PC-9 (cell line): Measurements from ENCODE around the gene CLASRP. TPM values are rescaled to one million over a fixed set of nuclear protein-coding genes. Genes with fewer than 3 reads are reported as not detected.

Experiments used
- BruUV-seq: library from RNA; stranded (reverse); fragments of 400-500 nt; replicated peaks from 2 replicates; lab custom pipeline; 2021; lab: Mats Ljungman, UMichigan
- CTCF ChIA-PET: fragments of 300-600 bp; sonication (Branson Sonifier 250); formaldehyde crosslinking; loops from one replicate; lab custom pipeline; 2022; ENCODE audit warnings: antibody characterized with exemption; lab: Charles Lee
- POLR2A ChIA-PET: fragments of 300-600 bp; sonication (Branson Sonifier 250); formaldehyde crosslinking; loops from one replicate; lab custom pipeline; 2022; ENCODE audit warnings: antibody characterized with exemption; ENCODE audit not compliant: unreplicated experiment; lab: Charles Lee
- DNase-seq, 2 experiments: peaks; one replicate each; pipeline versions ENCODE4 v3.0.0 to v3.0.0-alpha.2; 2015 to 2022; ENCODE audit warnings: mixed read lengths in 1 of 2
- H2AFZ ChIP-seq: fragments of 200-600 bp; sonication (generic); 2 replicates; pipeline ENCODE4 v1.8.1; 2017; ENCODE audit warnings: antibody characterized with exemption
- H3F3A ChIP-seq: fragments of 200-600 bp; sonication (generic); 2 replicates; pipeline ENCODE4 v1.8.1; 2017; ENCODE audit warnings: antibody characterized with exemption, mild to moderate bottlenecking, low read depth; ENCODE audit not compliant: insufficient read depth
- H3K27ac ChIP-seq: fragments of 200-600 bp; sonication (generic); 2 replicates; pipeline ENCODE4 v1.6.1; 2016; ENCODE audit warnings: mixed run types
- H3K27me3 ChIP-seq: fragments of 200-600 bp; sonication (generic); 2 replicates; pipeline ENCODE4 v1.6.1; 2016; ENCODE audit warnings: low read depth, mixed run types; ENCODE audit not compliant: insufficient read depth
- H3K36me3 ChIP-seq: fragments of 200-600 bp; sonication (generic); 2 replicates; pipeline ENCODE4 v1.6.1; 2016; ENCODE audit warnings: low read depth, mixed run types
- H3K4me1 ChIP-seq: fragments of 200-600 bp; sonication (generic); replicated peaks from 2 replicates; pipeline ENCODE4 v1.6.1; 2016; ENCODE audit warnings: mixed run types; ENCODE audit not compliant: insufficient read depth
- H3K4me2 ChIP-seq: fragments of 200-600 bp; sonication (generic); 2 replicates; pipeline ENCODE4 v1.6.1; 2017; ENCODE audit warnings: mixed run types
- H3K4me3 ChIP-seq: fragments of 200-600 bp; sonication (generic); 2 replicates; pipeline ENCODE4 v1.6.1; 2016; ENCODE audit warnings: mixed run types
- H3K79me2 ChIP-seq: fragments of 200-600 bp; sonication (generic); 2 replicates; pipeline ENCODE4 v1.6.1; 2017; ENCODE audit warnings: low read depth, mixed run types
- H3K9me2 ChIP-seq: fragments of 200-600 bp; sonication (generic); 2 replicates; pipeline ENCODE4 v1.8.1; 2017; ENCODE audit warnings: mild to moderate bottlenecking; ENCODE audit not compliant: insufficient read depth
- H3K9me3 ChIP-seq: fragments of 200-600 bp; sonication (generic); 2 replicates; pipeline ENCODE4 v1.8.1; 2016; ENCODE audit warnings: low read depth; ENCODE audit not compliant: insufficient read depth
- H4K20me1 ChIP-seq: fragments of 200-600 bp; sonication (generic); 2 replicates; pipeline ENCODE4 v1.8.1; 2017; ENCODE audit not compliant: insufficient read depth
- CTCF ChIP-seq: fragments of 200-600 bp; sonication (generic); conservative IDR thresholded peaks from 2 replicates; pipeline ENCODE4 v1.6.1; 2017; ENCODE audit warnings: mixed run types, antibody characterized with exemption, mild to moderate bottlenecking, moderate library complexity
- EZH2 ChIP-seq: fragments of 200-600 bp; sonication (generic); IDR thresholded peaks from 2 replicates; pipeline ENCODE4 v1.8.0; 2017; ENCODE audit warnings: antibody characterized with exemption, low read depth
- intact Hi-C: fragments of 100-400 bp; cut with micrococcal nuclease; formaldehyde crosslinking; loops from one replicate; pipeline ENCODE4 v1.10.0; 2022; ENCODE audit not compliant: unreplicated experiment
- total RNA-seq: library from RNA; stranded (reverse); gene quantifications from 2 replicates; pipeline ENCODE4 v1.2.3, GENCODE V29; 2021

The CLASRP gene
- total RNA-seq, 1 experiment from 2014 or later = 76.8 TPM

DNA sequence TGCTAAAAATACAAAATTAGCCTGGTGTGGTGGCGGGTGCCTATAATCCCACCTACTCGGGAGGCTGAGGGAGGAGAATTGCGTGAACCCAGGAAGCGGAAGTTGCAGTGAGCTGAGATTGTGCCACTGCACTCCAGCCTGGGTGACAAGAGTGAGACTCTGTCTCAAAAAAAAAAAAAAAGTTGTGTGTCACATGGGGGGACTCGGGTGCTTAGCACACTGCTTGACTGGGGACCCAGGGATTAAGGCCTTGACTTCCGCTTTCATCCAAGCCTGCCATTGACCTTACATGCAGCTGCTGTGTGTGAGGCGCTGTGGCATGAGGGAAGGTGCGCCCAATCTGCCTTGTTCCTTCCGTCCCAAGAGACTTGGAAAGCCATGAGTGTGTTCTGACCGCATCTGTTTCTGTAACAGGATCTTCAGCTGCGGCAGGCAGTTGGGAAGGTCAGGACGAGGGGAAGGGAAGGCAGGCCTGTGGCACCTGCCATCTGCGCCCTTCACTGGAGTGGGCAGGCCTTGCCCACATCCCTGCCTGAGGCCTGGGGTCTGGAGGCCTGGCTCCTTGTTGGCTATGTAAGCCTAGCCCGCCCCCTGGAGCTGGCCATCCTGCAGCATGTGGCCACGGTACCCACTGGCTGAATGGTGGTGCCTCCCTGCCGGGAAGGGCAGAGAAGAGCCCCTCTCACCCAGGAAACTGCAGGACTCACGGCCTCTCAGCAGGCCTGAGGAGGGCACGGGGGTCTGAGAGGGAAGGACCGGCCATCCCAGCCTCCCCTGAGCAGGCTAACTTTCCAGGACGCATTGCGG is 77.2 kb downstream of the CLASRP start:
- Histone ChIP-seq H3F3A (no peaks in the 10 kb centered on the region; the same call in 1 of the 2 replicates), H3K9me2 (no peaks in the 10 kb centered on the region), H3K9me3 (no peaks in the 10 kb centered on the region), H3K27ac (no peak overlapping the region), H3K4me2 (no peak overlapping the region), H3K4me1 (peaks cover 28% of the 10 kb centered on the region), H3K27me3 (no peaks in the 10 kb centered on the region), H3K79me2 (peaks cover 89% of the 10 kb centered on the region), H4K20me1 (peaks cover 66% of the 10 kb centered on the region), H2AFZ (no peak overlapping the region), H3K4me3 (no peak overlapping the region), H3K36me3 (no peaks in the 10 kb centered on the region)
- POLR2A ChIA-PET = no interaction called here
- no peak for DNase-seq
- no peak for TF ChIP-seq EZH2
- no peak for TF ChIP-seq CTCF
- BruUV-seq = no TSS peak
- CTCF ChIA-PET = no interaction called here
- intact Hi-C loops = no loop called here

DNA sequence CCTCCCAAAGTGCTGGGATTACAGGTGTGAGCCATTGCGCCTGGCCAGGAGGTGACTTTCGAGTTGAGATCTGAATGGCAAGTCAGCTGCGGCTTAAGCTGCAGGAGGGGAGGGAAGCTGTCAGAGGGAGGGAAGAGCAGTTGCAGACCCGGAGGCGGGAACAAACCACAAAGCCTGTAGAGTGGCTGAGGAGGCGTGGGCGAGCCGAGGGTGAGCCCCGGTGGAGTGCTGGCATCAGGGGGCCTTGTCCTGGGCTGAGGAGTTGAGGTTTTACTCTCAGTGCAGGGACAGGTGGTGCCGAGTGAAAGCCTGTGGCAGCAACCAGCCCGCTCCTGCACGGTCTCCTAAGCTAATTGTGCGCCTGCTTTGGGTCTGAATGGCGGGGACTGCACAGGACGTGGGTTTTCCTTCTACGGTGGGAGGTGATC is 78.3 kb downstream of the CLASRP start:
- H3K4me2 ChIP-seq = no peak overlapping the region
- no peaks in the 10 kb centered on the region for H3K27me3 ChIP-seq
- intact Hi-C loops = no loop called here
- ChIA-PET POLR2A (no interaction called here), CTCF (no interaction called here)
- H4K20me1 ChIP-seq = peaks cover 63% of the 10 kb centered on the region
- no peak overlapping the region for H3K4me3 ChIP-seq
- no peak for DNase-seq
- H3K9me3 ChIP-seq = no peaks in the 10 kb centered on the region
- H3K36me3 ChIP-seq = no peaks in the 10 kb centered on the region
- no peaks in the 10 kb centered on the region for H3K9me2 ChIP-seq
- H2AFZ ChIP-seq = no peak overlapping the region
- H3K4me1 ChIP-seq = peaks cover 37% of the 10 kb centered on the region
- BruUV-seq = no TSS peak
- H3K27ac ChIP-seq = no peak overlapping the region
- peaks cover 4% of the 10 kb centered on the region; the same call in 1 of the 2 replicates for H3F3A ChIP-seq
- TF ChIP-seq EZH2 (no peak), CTCF (no peak)
- H3K79me2 ChIP-seq = peaks cover 89% of the 10 kb centered on the region

DNA sequence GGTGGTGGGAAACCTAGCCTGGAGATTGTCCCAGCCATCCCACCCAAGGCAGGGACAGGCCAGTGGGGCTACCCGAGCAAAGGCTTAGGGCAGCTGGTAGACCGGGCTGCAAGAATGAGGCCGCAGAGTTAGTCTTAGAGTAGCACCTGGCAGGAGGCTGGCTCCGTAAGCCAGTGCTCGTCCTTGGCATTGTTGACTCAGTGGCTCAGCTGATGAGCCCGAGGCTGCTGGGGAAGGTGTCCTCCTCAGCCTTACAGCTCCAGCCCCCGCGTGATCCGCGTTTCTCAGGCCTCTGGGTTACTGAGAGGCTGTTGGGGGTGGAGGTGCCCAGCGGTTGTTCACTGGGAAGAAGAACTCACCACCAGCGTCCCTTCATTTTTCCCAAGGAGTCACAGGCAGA is 78.8 kb downstream of the CLASRP start:
- Histone ChIP-seq H3K36me3 (no peaks in the 10 kb centered on the region), H3K79me2 (peaks cover 84% of the 10 kb centered on the region), H3K9me2 (no peaks in the 10 kb centered on the region), H3K4me1 (peaks cover 37% of the 10 kb centered on the region), H2AFZ (no peak overlapping the region), H3K4me2 (no peak overlapping the region), H3K4me3 (no peak overlapping the region), H4K20me1 (peaks cover 63% of the 10 kb centered on the region), H3K9me3 (no peaks in the 10 kb centered on the region), H3K27me3 (no peaks in the 10 kb centered on the region), H3F3A (peaks cover 9% of the 10 kb centered on the region), H3K27ac (no peak overlapping the region)
- CTCF ChIA-PET = no interaction called here
- no TSS peak for BruUV-seq
- intact Hi-C loops = no loop called here
- POLR2A ChIA-PET = no interaction called here
- no peak for TF ChIP-seq EZH2
- no peak for TF ChIP-seq CTCF
- no peak for DNase-seq
